SU-DHL-6 (cell line): Measurements from ENCODE around the gene PAK2.
"Not testable (repeated sequence)": the region's sequence is repeated elsewhere in the genome, so short reads cannot be mapped to it uniquely, and the experiment has no call there.

ENCODE experiments used
- H2AFZ ChIP-seq: fragments of 200-600 bp; sonication (generic); 2 replicates; pipeline ENCODE4 v1.6.1; 2014; ENCODE audit warnings: low read depth, mild to moderate bottlenecking, moderate library complexity, mixed read lengths, antibody characterized with exemption, low read length; ENCODE audit not compliant: severe bottlenecking
- H3F3A ChIP-seq: fragments of 200-600 bp; shearing (Covaris generic); 2 replicates; pipeline ENCODE4 v1.6.0; 2016; ENCODE audit warnings: antibody characterized with exemption, mild to moderate bottlenecking; ENCODE audit not compliant: insufficient read depth
- H3K27ac ChIP-seq: fragments of 200-600 bp; sonication (generic); 2 replicates; pipeline ENCODE4 v1.5.1; 2016; ENCODE audit warnings: low read depth, mild to moderate bottlenecking, low read length, moderate library complexity, mixed read lengths
- H3K27me3 ChIP-seq: fragments of 200-600 bp; sonication (generic), shearing (Covaris generic); 2 replicates; pipeline ENCODE4 v1.6.0; 2014; ENCODE audit warnings: mild to moderate bottlenecking, low read length
- H3K36me3 ChIP-seq: fragments of 200-600 bp; sonication (generic); 2 replicates; pipeline ENCODE4 v1.6.1; 2014; ENCODE audit warnings: mild to moderate bottlenecking, low read length, mixed read lengths
- H3K4me2 ChIP-seq: fragments of 300-600, 200-600 bp; shearing (Covaris generic), sonication (generic); 2 replicates; pipeline ENCODE4 v1.6.0; 2014; ENCODE audit warnings: low read length, low read depth, mild to moderate bottlenecking; ENCODE audit not compliant: poor library complexity, severe bottlenecking
- H3K4me3 ChIP-seq: fragments of 200-600 bp; sonication (generic); 2 replicates; pipeline ENCODE4 v1.5.1; 2014; ENCODE audit warnings: antibody characterized with exemption, low read length, mild to moderate bottlenecking, mixed read lengths; ENCODE audit not compliant: insufficient read depth, poor library complexity, severe bottlenecking
- H3K79me2 ChIP-seq: fragments of 200-600 bp; sonication (generic); 2 replicates; pipeline ENCODE4 v1.6.1; 2014; ENCODE audit warnings: mild to moderate bottlenecking, low read length, moderate library complexity; ENCODE audit not compliant: insufficient read depth
- H3K9ac ChIP-seq: fragments of 200-600 bp; sonication (generic); 2 replicates; pipeline ENCODE4 v1.7.0; 2014; ENCODE audit warnings: mild to moderate bottlenecking, low read length
- H3K9me2 ChIP-seq: fragments of 200-600 bp; sonication (generic); replicated peaks from 2 replicates; pipeline ENCODE4 v1.6.1; 2014; ENCODE audit warnings: low read length; ENCODE audit not compliant: insufficient read depth
- H3K9me3 ChIP-seq: fragments of 200-600 bp; sonication (generic); 2 replicates; pipeline ENCODE4 v1.6.1; 2014; ENCODE audit warnings: low read length, mixed read lengths; ENCODE audit not compliant: insufficient read depth
- H4K20me1 ChIP-seq: fragments of 200-600 bp; sonication (generic); 2 replicates; pipeline ENCODE4 v1.6.1; 2014; ENCODE audit warnings: low read depth, mild to moderate bottlenecking, antibody characterized with exemption, low read length, moderate library complexity, mixed read lengths
- CTCF ChIP-seq: fragments of 200-600 bp; sonication (generic); IDR thresholded peaks from one replicate; pipeline ENCODE4 v1.5.1; 2017; ENCODE audit warnings: antibody characterized with exemption, mild to moderate bottlenecking, low read length, moderate library complexity; ENCODE audit not compliant: insufficient read depth, poor library complexity, severe bottlenecking
- EZH2phosphoT487 ChIP-seq: fragments of 200-600 bp; sonication (generic), shearing (Covaris generic); conservative IDR thresholded peaks from 2 replicates; pipeline ENCODE4 v1.6.1; 2018; ENCODE audit warnings: mild to moderate bottlenecking, antibody characterized with exemption, low read length, moderate library complexity, mixed read lengths

PAK2 gene

GRCh38 chr3:196821806-196822355 lies 82.2 kb downstream of the PAK2 start:
- Histone ChIP-seq H3F3A (no peaks in the 10 kb centered on the region), H3K36me3 (peaks cover 35% of the 10 kb centered on the region; the same call in 1 of the 2 replicates)

GRCh38 chr3:196829651-196830050 lies 90.0 kb downstream of the PAK2 start:
- peaks cover 16% of the 10 kb centered on the region; the same call in 1 of the 2 replicates for H3K36me3 ChIP-seq
- H3K27me3 ChIP-seq: not testable (repeated sequence)

More at GRCh38 chr3:196821806-196822355, 82.2 kb downstream of the PAK2 start:
- Histone ChIP-seq H3K27me3 (no peaks in the 10 kb centered on the region), H3K4me2 (no peak overlapping the region), H3K9me2 (no peaks in the 10 kb centered on the region), H2AFZ (no peak overlapping the region), H4K20me1 (no peaks in the 10 kb centered on the region), H3K9me3 (no peaks in the 10 kb centered on the region), H3K9ac (no peak overlapping the region), H3K79me2 (no peaks in the 10 kb centered on the region), H3K27ac (no peak overlapping the region), H3K4me3 (no peak overlapping the region)
- TF ChIP-seq CTCF (no peak), EZH2phosphoT487 (no peak)

GRCh38 chr3:196835086-196835485 lies 95.4 kb downstream of the PAK2 start:
- H3K4me3 ChIP-seq: no peak overlapping the region
- H4K20me1 ChIP-seq: no peaks in the 10 kb centered on the region
- no peaks in the 10 kb centered on the region for H3K9me2 ChIP-seq
- H3K4me2 ChIP-seq: no peak overlapping the region
- H3K9me3 ChIP-seq: no peaks in the 10 kb centered on the region
- peaks cover 12% of the 10 kb centered on the region; the same call in 1 of the 2 replicates for H3F3A ChIP-seq
- no peak overlapping the region for H3K27ac ChIP-seq
- H2AFZ ChIP-seq: no peak overlapping the region
- no peaks in the 10 kb centered on the region for H3K79me2 ChIP-seq
- no peaks in the 10 kb centered on the region for H3K27me3 ChIP-seq
- TF ChIP-seq EZH2phosphoT487: no peak
- no peak for TF ChIP-seq CTCF
- H3K36me3 ChIP-seq: peaks cover 10% of the 10 kb centered on the region; the same call in 1 of the 2 replicates
- H3K9ac ChIP-seq: no peak overlapping the region

More at GRCh38 chr3:196829651-196830050, 90.0 kb downstream of the PAK2 start:
- not testable (repeated sequence) for H3K9me2 ChIP-seq, H3F3A ChIP-seq, H2AFZ ChIP-seq, H3K9ac ChIP-seq, H3K79me2 ChIP-seq, H3K27ac ChIP-seq, H3K4me2 ChIP-seq, H3K4me3 ChIP-seq, H3K9me3 ChIP-seq, H4K20me1 ChIP-seq

DNA sequence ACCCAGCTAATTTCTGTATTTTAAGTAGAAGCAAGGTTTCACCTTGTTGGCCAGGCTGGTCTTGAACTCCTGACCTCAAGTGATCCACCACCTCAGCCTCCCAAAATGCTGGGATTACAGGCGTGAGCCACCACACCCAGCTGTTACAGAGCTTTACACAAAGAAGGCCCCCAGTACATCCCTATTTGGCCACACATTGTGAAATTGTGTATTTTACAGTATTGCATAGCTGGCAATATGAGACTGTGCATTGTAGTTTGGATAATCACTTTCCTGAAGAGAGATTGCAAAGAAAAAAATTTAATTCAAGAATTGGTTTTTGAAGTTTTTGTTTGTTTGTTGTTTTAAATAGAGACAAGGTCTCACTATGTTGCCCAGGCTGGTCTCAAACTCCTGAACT lies 97.0 kb downstream of the PAK2 start:
- not testable (repeated sequence) for H3K79me2 ChIP-seq, H3K9me3 ChIP-seq, H3K9ac ChIP-seq, H3K9me2 ChIP-seq, H3K4me3 ChIP-seq, H3K36me3 ChIP-seq, H3K27ac ChIP-seq, H3K27me3 ChIP-seq, H3K4me2 ChIP-seq, H4K20me1 ChIP-seq, H2AFZ ChIP-seq
- peaks cover 12% of the 10 kb centered on the region; the same call in 1 of the 2 replicates for H3F3A ChIP-seq
